Common myeloid progenitor, CD34-positive (primary cell): Measurements from ENCODE around the gene SLC25A17.
"Not testable (repeated sequence)": the region's sequence is repeated elsewhere in the genome, so short reads cannot be mapped to it uniquely, and the experiment has no call there.

ENCODE experiments used
- CTCF ChIA-PET: fragments of 350-600 bp; sonication (Branson Sonifier 250); formaldehyde crosslinking; loops from one replicate; lab custom pipeline; 2021; ENCODE audit warnings: antibody characterized with exemption; lab: Charles Lee
- POLR2A ChIA-PET: fragments of 350-600 bp; sonication (Branson Sonifier 250); formaldehyde crosslinking; loops from one replicate; lab custom pipeline; 2021; ENCODE audit warnings: antibody characterized with exemption; lab: Charles Lee
- DNase-seq, 3 donors: peaks; one replicate each; pipeline versions ENCODE4 v3.0.0 to v3.0.0-alpha.2; 2013
- H3K27ac ChIP-seq, 2 experiments: 1 replicate in 1 of 2; 2 replicates in 1 of 2; pipeline ENCODE4 v1.7.0; 2013; ENCODE audit warnings: inconsistent platforms in 2 of 2, low read length in 2 of 2, mild to moderate bottlenecking in 2 of 2, low read depth in 1 of 2, moderate library complexity in 1 of 2; ENCODE audit not compliant: severe bottlenecking in 2 of 2, insufficient read depth in 1 of 2, poor library complexity in 1 of 2
- H3K27me3 ChIP-seq, 5 experiments: replicated peaks in 2 of 5; 1 replicate in 3 of 5; 2 replicates in 2 of 5; pipeline versions ENCODE4 v1.6.1 to v1.7.0; 2013; ENCODE audit warnings: low read length in 4 of 5, mild to moderate bottlenecking in 2 of 5, moderate library complexity in 2 of 5, inconsistent platforms in 1 of 5; ENCODE audit not compliant: insufficient read depth in 5 of 5, control insufficient read depth in 4 of 5
- H3K36me3 ChIP-seq, 4 experiments: 1 replicate in 2 of 4; 2 replicates in 2 of 4; pipeline versions ENCODE4 v1.6.1 to v1.7.0; 2013; ENCODE audit warnings: low read length in 3 of 4, control low read depth in 1 of 4, mild to moderate bottlenecking in 1 of 4; ENCODE audit not compliant: control insufficient read depth in 4 of 4, insufficient read depth in 4 of 4
- H3K4me1 ChIP-seq, 4 experiments: 1 replicate in 3 of 4; 2 replicates in 1 of 4; pipeline versions ENCODE4 v1.6.1 to v1.7.1; 2013; ENCODE audit warnings: low read length in 3 of 4, mild to moderate bottlenecking in 3 of 4, control low read depth in 1 of 4, inconsistent platforms in 1 of 4, moderate library complexity in 1 of 4; ENCODE audit not compliant: control insufficient read depth in 4 of 4, insufficient read depth in 4 of 4; ENCODE audit errors: control extremely low read depth in 1 of 4
- H3K4me3 ChIP-seq, 7 experiments: 1 replicate in 4 of 7; 2 replicates in 3 of 7; pipeline versions ENCODE4 v1.5.1 to v1.7.0; 2013; ENCODE audit warnings: mild to moderate bottlenecking in 7 of 7, low read length in 6 of 7, moderate library complexity in 6 of 7, inconsistent platforms in 2 of 7, low read depth in 2 of 7, control low read depth in 1 of 7; ENCODE audit not compliant: insufficient read depth in 4 of 7, control insufficient read depth in 1 of 7; ENCODE audit errors: extremely low read depth in 1 of 7
- H3K9me3 ChIP-seq, 5 experiments: 1 replicate in 4 of 5; 2 replicates in 1 of 5; pipeline versions ENCODE4 v1.6.1 to v1.7.1; 2013; ENCODE audit warnings: low read length in 4 of 5, mild to moderate bottlenecking in 2 of 5, inconsistent platforms in 1 of 5, low read depth in 1 of 5, moderate library complexity in 1 of 5; ENCODE audit not compliant: control insufficient read depth in 4 of 5, insufficient read depth in 2 of 5; ENCODE audit errors: control extremely low read depth in 1 of 5
- WGBS: methylation state at CpG from one replicate; pipeline ENCODE4 v1.1.5; 2013; ENCODE audit not compliant: insufficient coverage; 5-methylcytosine and 5-hydroxymethylcytosine counted together

SLC25A17 gene

DNA sequence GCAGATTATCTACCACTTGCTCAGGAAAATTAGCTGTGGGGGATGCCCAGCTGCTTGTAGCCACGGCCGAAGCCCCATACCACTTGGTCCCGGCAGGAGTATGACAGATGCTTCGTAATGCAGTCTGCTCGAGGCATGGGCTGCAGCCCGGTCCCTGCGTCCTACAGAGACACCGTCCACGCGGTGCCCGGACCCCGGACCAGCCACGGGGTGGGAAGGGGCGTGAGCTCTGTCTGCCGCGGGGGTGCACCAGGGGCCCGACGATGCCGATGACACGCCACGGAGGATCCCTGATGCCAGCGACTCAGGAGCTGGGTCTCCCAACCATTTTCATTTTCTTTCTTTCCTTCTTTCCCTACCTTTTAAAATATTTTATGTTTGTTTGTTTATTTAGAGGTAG, 30.0 kb downstream of the SLC25A17 start:
- CTCF ChIA-PET = no interaction called here
- H3K36me3 ChIP-seq = peaks cover 7 to 37% (median 15%) of the 10 kb centered on the region in 4 experiments
- no peaks in the 10 kb centered on the region for H3K27me3 ChIP-seq
- H3K27ac ChIP-seq = no peak overlapping the region
- H3K9me3 ChIP-seq = peaks cover 0 to 1% (median 0%) of the 10 kb centered on the region in 5 experiments
- H3K4me1 ChIP-seq = no peaks in the 10 kb centered on the region
- H3K4me3 ChIP-seq = no peak overlapping the region
- DNase-seq = no peak
- POLR2A ChIA-PET = no interaction called here
- WGBS = 95% methylated on average over 18 of the region's 22 CpGs

DNA sequence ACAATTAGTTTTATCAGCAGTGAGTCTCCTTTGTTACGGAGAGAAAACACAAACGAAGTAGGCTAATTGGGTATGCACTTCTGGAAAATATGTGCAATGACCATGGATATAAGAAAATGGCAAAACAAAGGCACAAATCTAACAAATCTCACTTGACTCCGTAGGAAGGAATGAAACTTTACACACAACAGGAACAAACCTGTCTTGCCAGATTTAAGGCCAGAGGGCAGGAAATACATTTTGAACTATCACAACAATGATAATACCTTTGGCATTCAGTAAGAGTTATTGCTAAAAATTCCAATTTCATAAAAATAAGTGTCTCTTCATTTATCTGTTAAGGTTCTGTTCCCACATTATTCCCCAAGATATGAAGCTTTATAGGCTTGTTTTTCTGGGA, 36.6 kb downstream of the SLC25A17 start:
- CTCF ChIA-PET = no interaction called here
- H3K36me3 ChIP-seq = peaks cover 9 to 33% (median 14%) of the 10 kb centered on the region in 4 experiments
- no peak overlapping the region for H3K27ac ChIP-seq
- no peak overlapping the region for H3K4me3 ChIP-seq
- no peaks in the 10 kb centered on the region for H3K27me3 ChIP-seq
- no peak for DNase-seq
- POLR2A ChIA-PET = no interaction called here
- no peaks in the 10 kb centered on the region for H3K4me1 ChIP-seq
- WGBS = 100% methylated on average over 1 of the region's 3 CpGs
- H3K9me3 ChIP-seq = no peaks in the 10 kb centered on the region

DNA sequence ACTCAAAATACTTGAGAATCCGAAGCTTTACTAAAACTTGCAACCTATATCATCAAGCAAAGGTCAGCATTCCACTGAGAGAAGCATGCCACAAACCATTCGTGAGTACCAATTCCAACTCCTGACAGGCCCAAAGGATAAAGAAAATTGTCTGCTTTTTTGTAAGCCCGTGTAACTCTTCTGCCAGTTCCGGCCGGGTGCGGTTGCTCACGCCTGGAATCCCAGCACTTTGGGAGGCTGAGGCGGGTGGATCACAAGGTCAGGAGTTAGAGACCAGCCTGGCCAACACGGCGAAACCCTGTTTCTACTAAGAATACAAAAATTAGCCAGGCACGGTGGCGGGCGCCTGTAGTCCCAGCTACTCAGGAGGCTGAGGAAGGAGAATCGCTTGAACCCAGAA, 37.4 kb downstream of the SLC25A17 start:
- peaks cover 10 to 31% (median 20%) of the 10 kb centered on the region in 4 experiments for H3K36me3 ChIP-seq
- WGBS = 98% methylated on average over 13 of the region's 14 CpGs

DNA sequence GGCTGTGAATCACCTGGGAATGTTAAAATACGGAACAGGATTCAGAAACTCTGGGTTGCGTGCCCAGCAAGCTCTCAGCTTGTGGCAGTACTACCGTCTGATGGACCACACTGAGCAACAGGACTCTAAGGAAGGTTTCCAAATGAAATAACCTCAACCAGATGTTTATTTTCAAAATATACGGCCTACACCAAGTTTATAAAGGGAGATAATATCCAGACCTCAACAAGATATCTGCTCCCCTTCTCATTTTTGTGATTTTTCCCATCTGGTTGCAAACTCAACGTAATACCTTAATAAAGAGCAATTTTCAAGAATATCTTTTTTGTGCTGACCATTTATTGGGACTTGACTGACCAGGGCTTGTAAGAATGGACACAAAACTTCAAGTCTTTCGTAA, 49.4 kb downstream of the SLC25A17 start:
- Histone ChIP-seq H3K27ac (no peak overlapping the region), H3K4me3 (no peak overlapping the region), H3K36me3 (peaks cover 5 to 41% (median 26%) of the 10 kb centered on the region in 4 experiments), H3K4me1 (peaks cover 0 to under 1% (median 0%) of the 10 kb centered on the region in 4 experiments), H3K9me3 (no peaks in the 10 kb centered on the region), H3K27me3 (no peaks in the 10 kb centered on the region)
- POLR2A ChIA-PET = no interaction called here
- CTCF ChIA-PET = interaction anchor here (2.3 kb wide), 1 partner anchor 87 kb away, joined by 6 read pairs; no protein-coding TSS in a partner anchor
- 98% methylated on average over 5 of the region's 6 CpGs for WGBS
- DNase-seq = no peak

More for the DNA sequence above, 37.4 kb downstream of the SLC25A17 start:
- CTCF ChIA-PET, H3K9me3 ChIP-seq, H3K27me3 ChIP-seq, H3K4me1 ChIP-seq, H3K4me3 ChIP-seq, H3K27ac ChIP-seq, POLR2A ChIA-PET, DNase-seq: not testable (repeated sequence)

DNA sequence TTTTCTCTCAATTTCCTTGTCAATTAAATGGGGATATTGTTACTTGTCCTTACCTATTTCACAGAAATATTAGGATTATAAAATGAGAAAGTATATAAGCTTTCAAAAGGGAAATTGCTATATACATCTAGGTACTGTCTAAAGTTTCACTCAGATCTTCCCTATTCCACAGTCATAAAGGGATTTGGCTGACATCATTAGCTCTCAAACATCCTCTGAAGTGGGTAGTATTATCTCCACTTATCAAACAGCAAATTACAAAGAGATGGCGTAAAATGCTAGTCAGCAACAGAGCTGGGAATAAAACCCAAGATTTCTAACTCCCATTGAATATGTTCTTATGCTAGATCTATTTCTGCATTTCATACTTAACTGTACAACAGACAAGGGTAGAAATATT, 50.9 kb downstream of the SLC25A17 start:
- Histone ChIP-seq H3K36me3 (peaks cover 5 to 34% (median 20%) of the 10 kb centered on the region in 4 experiments), H3K4me1 (peaks cover 0 to 3% (median 0%) of the 10 kb centered on the region in 4 experiments), H3K9me3 (no peaks in the 10 kb centered on the region), H3K27ac (no peak overlapping the region), H3K27me3 (no peaks in the 10 kb centered on the region), H3K4me3 (no peak overlapping the region)
- no peak for DNase-seq
- ChIA-PET POLR2A (no interaction called here), CTCF (interaction anchor here (1.2 to 2.3 kb wide), 3 partner anchors 17 to 86 kb away, joined by 3 to 6 read pairs (median 3); no protein-coding TSS in a partner anchor)
- no CpG with 5 or more reads among the region's 1 CpG for WGBS

DNA sequence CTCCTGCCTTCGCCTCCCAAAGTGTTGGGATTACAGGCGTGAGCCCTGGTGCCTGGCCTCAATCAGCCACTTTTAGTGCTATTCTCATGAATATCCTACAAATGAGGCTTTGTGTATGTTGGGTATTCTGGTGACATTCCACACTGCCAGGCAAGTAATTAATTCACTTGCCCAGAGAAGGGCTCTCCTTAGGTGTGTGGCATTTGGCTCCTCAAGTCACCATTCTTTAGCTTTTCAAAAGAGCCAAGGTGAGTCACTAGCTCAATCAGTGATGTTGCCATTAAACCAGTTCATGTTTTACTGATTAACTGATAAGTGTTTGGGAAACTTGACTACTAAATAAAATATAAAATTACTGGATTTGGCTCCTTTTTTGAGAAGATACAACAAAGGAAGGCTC, 52.2 kb downstream of the SLC25A17 start:
- Histone ChIP-seq H3K9me3 (no peaks in the 10 kb centered on the region), H3K27ac (no peak overlapping the region), H3K27me3 (no peaks in the 10 kb centered on the region), H3K4me3 (no peak overlapping the region), H3K4me1 (peaks cover 0 to 3% (median 0%) of the 10 kb centered on the region in 4 experiments), H3K36me3 (peaks cover 5 to 24% (median 14%) of the 10 kb centered on the region in 4 experiments)
- ChIA-PET CTCF (interaction anchor here (1.2 kb wide), 1 partner anchor 50 kb away, joined by 3 read pairs; no protein-coding TSS in a partner anchor), POLR2A (no interaction called here)
- no peak for DNase-seq
- no CpG with 5 or more reads among the region's 2 CpGs for WGBS

DNA sequence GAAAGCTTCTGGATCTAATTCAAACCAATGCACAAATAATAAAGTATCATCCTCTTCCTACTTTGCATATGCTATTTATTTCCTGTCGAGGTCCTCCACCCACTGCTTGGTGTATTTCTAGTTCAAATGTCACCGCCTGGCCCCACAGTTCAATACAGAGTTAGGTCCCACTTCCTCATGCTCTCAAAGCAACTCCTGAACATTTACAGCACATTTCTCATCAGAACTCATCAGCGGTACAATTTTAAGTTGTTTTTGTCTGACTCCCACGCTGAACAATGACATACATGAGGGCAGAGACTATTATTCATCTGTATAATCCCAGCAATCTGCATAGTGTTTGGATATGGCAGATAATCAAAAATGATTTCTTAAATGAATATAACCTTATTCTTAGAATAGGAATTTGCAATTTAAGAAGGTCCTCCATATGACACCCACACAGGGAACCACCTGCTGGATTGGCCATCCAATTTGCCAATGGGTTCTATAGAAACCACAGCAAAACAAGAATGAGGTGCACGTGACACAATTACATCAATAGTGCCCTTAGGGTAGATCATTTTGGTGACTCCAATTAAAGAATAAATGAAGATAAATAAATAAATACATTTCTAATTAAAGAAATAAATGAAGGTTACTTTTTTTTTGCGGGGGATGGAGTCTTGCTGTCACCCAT, 54.2 kb downstream of the SLC25A17 start:
- Histone ChIP-seq H3K9me3 (no peaks in the 10 kb centered on the region), H3K27me3 (no peaks in the 10 kb centered on the region), H3K4me3 (no peak overlapping the region), H3K36me3 (peaks cover 3 to 7% (median 7%) of the 10 kb centered on the region in 4 experiments), H3K4me1 (peaks cover 0 to 3% (median 0%) of the 10 kb centered on the region in 4 experiments), H3K27ac (no peak overlapping the region)
- CTCF ChIA-PET = interaction anchor here (0.7 to 1.9 kb wide), 3 partner anchors 8 to 90 kb away, joined by 3 to 4 read pairs (median 4); no protein-coding TSS in a partner anchor
- DNase-seq = no peak
- WGBS = 82% methylated on average over 3 of the region's 6 CpGs
- POLR2A ChIA-PET = interaction anchor here (0.6 kb wide), 1 partner anchor 328 kb away, joined by 3 read pairs; no protein-coding TSS in a partner anchor
